GM18526 (cell line): ENCODE data around the gene SLC6A18.

ENCODE experiments used
- POLR2A ChIP-seq: IDR thresholded peaks from 3 replicates; pipeline ENCODE4 v1.6.1; 2011; ENCODE audit not compliant: insufficient read length; ENCODE audit errors: extremely low read depth

SLC6A18 gene

GRCh38 chr5:1261643-1262042 lies 36.5 kb downstream of the SLC6A18 start:
- TF ChIP-seq POLR2A, result no peak

GRCh38 chr5:1262381-1262780 lies 37.2 kb downstream of the SLC6A18 start:
- TF ChIP-seq POLR2A, result no peak

GRCh38 chr5:1264211-1264610 lies 39.0 kb downstream of the SLC6A18 start:
- TF ChIP-seq POLR2A, result no peak

GRCh38 chr5:1265026-1265425 lies 39.8 kb downstream of the SLC6A18 start:
- TF ChIP-seq POLR2A, result no peak

- no peak for TF ChIP-seq POLR2A
Measured at GRCh38 chr5:1265461-1266455, 40.6 kb downstream of the SLC6A18 start.

- no peak for TF ChIP-seq POLR2A
Measured at GRCh38 chr5:1266791-1267190, 41.6 kb downstream of the SLC6A18 start.

- no peak for TF ChIP-seq POLR2A
Measured at GRCh38 chr5:1268056-1268455, 42.9 kb downstream of the SLC6A18 start.

GRCh38 chr5:1268666-1269065 lies 43.5 kb downstream of the SLC6A18 start:
- no peak for TF ChIP-seq POLR2A

GRCh38 chr5:1270426-1270825 lies 45.2 kb downstream of the SLC6A18 start:
- TF ChIP-seq POLR2A, result no peak

- no peak for TF ChIP-seq POLR2A
Measured at GRCh38 chr5:1270933-1271914, 46.0 kb downstream of the SLC6A18 start.

- TF ChIP-seq POLR2A, result no peak
Measured at GRCh38 chr5:1272201-1272600, 47.0 kb downstream of the SLC6A18 start.

- no peak for TF ChIP-seq POLR2A
Measured at GRCh38 chr5:1273745-1274144, 48.6 kb downstream of the SLC6A18 start.

- TF ChIP-seq POLR2A, result no peak
Measured at GRCh38 chr5:1274471-1274870, 49.3 kb downstream of the SLC6A18 start.

GRCh38 chr5:1276930-1277329 lies 51.7 kb downstream of the SLC6A18 start:
- no peak for TF ChIP-seq POLR2A

- TF ChIP-seq POLR2A, result no peak
Measured at GRCh38 chr5:1277331-1277730, 52.1 kb downstream of the SLC6A18 start.

- no peak for TF ChIP-seq POLR2A
Measured at GRCh38 chr5:1277781-1278180, 52.6 kb downstream of the SLC6A18 start.

- no peak for TF ChIP-seq POLR2A
Measured at GRCh38 chr5:1278216-1278615, 53.0 kb downstream of the SLC6A18 start.
